HCEC 1CT (cell line): ENCODE measurements around the gene IGF2BP1.
"Not testable (repeated sequence)": the region's sequence is repeated elsewhere in the genome, so short reads cannot be mapped to it uniquely, and the experiment has no call there.

Experiments used
- DNase-seq: peaks from one replicate; pipeline ENCODE4 v3.0.0-alpha.2; 2017

Gene IGF2BP1

DNA sequence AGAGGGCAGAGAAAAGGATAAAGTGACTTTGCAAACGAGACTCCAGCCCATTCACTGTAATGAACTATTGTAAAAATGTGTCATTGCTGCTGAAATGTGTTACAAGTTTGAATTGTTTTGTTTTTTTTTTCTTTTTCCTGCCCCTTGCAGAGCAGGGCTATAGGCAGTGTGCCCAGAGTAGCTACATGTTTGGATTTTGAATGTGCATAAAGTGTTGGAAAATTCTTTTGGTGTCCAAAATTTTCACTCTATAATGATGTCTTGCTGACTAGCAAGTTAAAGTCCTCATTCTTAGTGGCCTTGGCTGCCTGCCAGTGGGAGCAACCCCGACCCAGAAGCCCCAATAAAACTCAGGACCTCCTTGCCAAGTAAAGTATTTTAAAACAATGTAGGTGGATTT is 66.5 kb downstream of the IGF2BP1 start:
- DNase-seq, result no peak

DNA sequence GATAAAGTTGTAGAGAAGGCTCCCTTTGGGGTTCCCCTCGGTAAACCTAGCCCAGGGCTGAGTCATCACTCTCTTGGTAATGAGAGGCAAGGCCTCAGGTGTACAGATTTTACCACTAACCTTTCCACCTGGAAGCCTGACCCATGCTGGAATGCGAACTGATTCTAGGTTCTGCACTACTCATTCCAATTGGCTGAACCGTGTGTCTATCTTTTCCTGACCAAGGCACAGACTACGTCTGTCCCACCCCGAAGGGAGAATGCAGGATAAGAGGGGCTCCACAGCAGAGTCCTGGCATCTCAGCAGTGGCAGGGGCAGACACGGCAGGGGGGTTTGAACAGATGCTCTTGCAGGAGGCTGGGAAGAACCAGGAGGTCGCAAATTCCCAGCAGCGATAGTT is 70.0 kb downstream of the IGF2BP1 start:
- DNase-seq, result no peak

DNA sequence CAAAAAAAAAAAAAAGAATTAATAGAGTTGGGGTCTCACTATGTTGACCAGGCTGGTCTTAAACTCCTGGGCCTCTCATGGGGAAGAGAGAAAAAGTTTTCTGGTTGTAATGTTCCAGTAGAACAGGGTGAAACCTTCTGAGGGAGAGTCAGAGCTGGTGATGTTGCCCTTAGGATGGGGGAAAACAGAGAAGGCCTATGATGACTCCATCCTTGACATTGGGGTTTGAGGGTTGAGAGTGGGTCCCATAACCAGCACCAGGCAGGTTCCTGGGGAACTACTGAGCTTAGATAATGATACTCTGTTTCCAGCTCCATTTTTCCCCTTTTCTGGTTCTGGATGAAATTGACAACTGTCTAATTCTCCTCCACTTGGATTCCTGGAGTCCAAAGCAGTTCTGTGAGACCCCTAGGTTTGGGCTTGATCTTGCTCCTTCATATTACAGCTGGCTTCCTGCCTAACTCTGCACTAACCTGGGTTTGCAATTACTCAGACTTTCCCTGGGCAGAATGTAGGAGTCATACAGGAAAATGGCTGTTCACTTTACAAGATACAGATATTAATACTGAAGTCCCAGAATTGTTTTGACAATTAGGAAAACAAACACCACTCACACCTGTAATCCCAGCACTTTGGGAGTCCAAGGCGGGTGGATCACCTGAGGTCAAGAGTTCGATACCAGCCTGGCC is 72.5 kb downstream of the IGF2BP1 start:
- no peak for DNase-seq

DNA sequence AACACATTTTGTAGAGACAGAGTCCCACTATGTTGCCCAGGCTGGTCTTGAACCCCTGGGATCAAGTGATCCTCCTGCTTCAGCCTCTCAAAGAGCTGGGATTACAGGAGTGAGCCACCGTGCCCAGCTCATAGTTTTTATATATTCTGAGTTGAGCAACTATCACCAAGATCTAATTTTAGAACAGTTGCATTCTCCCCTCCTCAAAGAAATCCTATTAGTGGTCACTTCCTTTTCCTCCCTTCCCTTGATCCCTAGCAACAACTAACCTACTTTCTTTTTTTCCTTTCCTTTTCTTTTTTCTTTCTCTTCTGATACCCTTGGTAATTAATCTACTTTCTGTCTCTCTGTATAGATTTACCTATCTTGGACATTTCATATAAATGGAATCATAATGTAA is 73.9 kb downstream of the IGF2BP1 start:
- peak; percentile 30 for DNase-seq

DNA sequence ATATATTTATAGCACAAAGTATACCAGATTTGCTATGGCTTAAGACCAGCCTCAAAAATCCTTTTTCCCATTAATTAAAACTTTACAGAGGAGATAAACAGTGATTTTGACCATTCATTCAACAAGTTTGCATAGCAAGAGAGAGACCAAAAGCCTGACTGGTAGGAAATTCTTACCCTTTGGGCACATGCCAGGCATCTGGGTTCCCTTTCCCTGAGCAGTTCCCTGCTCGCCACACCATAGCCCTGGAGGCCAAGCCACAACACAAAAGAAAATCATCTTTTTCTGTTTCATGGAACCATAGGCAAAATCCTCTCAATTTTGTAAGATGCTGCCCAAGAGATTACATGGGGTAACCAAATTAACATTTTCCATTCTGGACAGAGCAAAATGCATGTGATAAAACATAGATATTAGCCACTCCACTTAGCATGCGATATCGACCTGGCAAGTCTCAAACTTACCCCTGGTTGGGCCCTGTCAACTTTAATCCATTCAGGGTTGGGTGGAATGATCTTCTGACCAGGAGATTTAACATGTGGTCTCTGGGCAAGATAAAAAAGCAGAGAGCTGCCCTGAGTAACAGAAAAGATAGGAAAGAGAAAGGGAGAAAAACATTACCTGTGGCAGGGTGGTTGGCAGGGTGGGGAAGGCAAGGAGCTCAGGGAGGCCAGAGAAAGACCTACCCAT is 77.8 kb downstream of the IGF2BP1 start:
- no peak for DNase-seq

DNA sequence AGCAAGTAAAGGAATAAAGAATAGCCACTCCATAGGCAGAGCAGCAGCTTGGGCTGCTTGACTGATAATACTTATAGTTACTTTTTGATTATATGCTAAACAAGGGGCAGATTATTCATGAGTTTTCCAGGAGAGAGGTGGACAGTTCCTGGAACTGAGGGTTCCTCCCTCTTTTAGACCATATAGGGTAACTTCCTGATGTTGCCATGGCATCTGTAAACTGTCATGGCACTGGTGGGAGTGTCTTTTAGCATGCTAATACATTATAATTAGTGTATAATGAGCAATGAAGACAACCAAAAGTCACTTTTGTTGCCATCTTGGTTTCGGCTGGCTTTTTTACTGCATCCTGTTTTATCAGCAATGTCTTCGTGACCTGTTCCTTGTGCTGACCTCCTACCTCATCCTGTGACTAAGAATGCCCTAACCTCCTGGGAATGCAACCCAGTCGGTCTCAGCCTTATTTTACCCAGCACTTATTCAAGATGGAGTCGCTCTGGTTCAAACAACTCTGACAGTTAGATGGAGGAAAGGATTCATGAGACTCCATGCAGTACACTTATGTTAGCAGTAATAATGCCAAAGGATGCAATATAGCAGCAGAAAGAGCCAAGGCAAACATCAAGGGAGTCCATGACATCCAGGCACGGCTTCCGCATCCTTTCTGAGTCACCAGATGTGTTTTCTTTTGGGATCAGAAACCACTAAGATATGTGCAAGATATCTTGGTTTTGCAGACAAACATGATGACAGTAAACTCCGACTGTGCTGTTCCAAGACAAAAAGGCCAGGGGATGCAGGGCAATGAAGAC is 79.6 kb downstream of the IGF2BP1 start:
- peak; percentile 82 for DNase-seq

DNA sequence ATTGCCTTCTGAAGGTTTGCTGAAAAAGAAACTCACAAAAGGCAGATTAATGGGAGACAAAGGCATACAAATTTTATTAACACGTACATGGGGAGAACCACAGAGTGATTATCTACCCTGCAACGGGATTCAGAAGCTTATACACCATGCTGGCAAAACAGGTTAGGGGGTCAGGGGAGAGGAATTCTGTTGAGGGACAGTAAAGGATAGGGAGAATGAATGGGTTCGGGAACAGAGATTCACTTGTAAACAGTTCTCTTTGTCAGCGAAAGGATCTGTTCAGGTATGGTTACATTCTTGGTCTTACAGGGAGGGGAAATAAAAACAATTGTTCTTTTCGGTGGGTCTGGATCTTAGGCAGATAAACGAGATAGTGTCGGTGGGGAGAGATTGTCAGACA is 81.1 kb downstream of the IGF2BP1 start:
- no peak for DNase-seq

DNA sequence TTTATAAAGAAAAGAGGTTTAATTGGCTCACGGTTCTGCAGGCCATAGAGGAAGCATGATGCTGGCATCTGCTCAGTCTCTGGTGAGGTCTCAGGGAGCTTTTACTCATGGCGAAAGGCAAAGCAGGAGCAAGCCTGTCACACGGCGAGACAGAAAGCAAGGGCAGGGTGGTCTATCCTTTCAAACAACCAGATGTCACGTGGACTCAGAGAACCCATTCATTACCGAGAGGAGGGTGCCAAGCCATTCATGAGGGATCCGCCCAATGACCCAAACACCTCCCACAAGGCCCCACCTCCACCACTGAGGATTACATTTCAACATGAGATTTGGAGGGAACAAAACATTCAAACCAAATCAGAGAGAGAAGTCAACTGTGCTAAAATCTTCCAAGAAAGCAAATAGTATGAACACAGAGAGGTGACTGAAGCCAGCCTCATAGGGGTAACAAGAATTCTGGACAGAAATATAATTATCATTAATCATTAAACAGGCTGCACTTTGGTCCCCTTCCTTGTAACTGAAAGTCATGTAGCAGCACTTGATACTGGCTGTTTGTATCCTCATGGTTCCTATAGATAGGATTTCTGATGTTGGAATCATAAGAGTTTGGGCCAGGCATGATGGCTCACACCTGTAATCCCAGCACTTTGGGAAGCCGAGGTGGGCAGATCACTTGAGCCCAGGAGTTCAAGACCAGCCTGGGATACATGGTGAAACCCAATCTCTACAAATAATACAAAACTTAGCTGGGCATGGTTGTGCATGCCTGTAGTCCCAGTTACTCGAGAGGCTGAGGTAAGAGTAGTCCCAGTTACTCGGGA is 82.9 kb downstream of the IGF2BP1 start:
- no peak for DNase-seq

DNA sequence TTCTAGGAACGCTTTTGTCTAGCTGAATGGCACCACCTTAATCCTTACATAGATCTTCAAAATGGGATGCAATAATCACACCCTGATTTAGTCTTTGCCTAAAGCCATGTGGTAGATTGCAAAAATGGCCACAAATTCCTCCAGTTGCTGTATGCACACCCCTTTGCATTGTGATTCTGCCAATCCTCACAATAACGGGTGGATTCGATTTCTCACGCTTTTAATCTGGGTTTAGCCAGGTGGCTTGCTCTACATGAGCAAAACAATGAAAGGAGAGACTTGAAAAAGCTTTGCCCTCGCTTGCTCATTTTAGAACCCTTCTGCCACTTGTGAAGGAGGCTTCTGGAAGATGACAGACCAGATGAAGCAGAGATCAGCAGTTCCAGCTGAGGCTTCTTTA is 85.0 kb downstream of the IGF2BP1 start:
- no peak for DNase-seq

DNA sequence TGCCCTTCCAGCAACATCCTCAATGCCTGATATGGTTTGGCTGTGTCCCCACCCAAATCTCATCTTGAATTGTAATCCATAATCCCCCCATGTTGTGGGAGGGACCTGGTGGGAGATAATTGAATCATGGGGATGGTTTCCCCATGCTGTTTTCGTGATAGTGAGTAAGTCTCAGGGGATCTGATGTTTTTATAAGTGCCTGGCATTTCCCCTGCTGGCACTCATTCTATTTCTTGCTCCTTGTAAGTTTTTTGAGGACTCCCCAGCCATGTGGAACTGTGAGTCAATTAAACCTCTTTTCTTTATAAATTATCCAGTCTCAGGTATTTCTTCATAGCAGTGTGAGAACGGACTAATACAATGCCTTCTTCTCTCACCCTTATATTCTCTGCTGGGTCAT is 87.9 kb downstream of the IGF2BP1 start:
- DNase-seq, result not testable (repeated sequence)

DNA sequence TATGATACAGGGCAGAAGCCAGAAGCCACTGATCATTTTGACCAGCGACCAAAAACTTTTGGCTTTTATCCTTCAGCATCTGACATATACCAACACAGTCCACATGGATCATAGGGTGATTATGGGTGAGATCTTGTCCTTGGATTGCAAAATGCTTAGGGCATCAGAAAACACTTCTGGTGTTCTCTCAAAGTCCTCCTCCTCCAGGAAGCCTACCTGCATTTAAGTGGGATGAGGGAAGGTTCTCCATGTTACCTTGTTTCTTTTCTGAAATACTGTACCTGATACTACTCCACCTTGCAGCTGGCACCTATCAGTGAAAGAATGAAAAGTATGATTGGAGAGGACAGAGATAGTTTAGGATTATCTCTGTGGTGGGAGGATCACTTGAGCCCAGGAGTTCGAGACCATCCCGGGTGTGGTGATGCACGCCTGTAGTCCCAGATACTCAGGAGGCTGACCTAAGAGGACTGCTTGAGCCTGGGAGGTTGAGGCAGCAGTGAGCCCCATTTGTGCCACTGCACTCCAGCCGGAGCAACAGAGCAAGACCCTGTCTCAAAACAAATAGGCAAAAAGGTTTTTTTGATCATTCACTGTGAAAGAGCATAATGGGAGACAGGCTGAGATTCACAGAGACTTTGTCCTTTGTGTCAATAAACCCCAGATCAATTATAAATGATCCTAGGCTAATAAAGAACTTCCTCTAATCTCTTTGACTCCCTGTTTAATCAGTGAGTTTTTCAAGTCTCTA is 88.6 kb downstream of the IGF2BP1 start:
- DNase-seq, result no peak

DNA sequence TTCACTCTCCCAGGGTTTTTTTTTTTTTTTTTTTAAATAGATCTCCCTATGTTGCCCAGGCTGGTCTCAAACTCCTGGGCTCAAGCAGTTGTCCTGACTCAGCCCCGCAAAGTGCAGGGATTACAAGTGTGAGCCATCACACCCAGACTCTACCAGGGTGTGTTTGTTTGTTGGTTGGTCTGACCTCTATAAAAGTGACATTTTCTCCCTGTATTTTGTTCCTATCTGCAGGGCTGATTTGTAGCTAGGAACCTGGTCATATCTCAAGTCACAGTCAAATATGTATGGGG is 89.1 kb downstream of the IGF2BP1 start:
- no peak for DNase-seq

DNA sequence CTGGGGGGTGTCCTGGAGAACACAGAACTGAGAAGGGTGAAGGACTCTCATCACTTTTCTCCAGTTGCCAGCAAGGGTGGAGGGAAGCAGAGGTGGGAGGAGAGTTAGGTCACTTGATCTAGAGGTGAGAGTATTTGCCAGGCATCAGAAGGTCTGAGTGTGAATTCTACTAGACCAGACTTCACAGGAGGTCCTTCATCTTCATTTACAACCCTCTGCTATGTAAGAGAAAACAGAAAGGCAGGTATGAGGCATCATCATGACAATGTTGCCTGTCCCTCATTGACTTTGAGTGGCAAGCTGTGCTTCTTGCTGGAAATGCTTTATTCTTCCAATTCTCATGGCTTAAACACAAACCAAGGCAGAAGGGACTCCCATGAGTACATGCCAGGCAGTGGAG is 89.5 kb downstream of the IGF2BP1 start:
- DNase-seq, result no peak

DNA sequence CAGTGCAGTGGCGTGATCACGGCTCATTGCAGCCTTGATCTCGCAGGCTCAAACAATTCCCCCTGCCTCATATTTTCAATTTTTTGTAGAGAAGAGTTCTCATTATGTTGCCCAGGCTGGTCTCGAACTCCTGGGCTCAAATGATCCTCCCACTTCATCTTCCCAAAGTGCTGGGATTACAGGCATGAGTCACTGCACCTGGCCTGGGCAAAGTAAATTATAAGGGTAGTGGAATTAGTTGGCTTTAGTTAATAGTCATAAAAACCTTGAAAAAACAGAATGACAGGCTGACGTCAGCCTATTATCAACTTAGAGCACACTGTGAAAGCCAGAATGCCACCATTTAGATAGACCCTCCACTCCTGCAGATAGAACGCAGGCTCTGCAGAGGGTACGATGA is 91.9 kb downstream of the IGF2BP1 start:
- DNase-seq, result no peak

DNA sequence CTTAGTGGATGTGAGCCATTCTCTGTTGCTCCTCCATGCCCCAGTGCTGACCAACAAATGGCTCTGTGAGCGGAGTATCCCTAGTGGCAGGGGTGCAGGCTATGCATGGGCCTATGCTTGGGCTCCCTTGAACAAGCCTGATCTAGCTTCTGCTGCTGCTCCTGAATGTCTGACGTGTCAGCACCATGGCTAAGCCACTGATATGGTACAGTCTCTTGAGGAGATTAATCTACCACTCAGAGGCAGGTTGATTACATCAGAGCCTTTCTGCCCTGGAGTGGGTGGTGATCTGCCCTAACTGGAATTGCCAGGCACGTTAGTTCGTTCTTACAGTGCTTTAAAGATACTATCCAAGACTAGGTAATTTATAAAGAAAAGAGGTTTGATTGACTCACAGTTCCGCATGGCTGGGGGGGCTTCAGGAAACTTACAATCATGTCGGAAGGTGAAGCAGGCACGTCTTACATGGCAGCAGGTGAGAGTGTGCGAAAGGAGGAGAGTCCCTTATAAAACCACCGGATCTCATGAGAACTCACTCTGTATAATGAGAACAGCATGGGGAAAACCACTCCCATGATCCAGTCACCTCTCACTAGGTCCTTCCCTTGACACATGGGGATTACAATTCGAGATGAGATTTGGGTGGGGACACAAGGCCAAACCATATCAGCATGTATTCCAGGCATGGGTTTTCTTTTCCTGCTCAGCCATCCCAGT is 93.9 kb downstream of the IGF2BP1 start:
- no peak for DNase-seq

DNA sequence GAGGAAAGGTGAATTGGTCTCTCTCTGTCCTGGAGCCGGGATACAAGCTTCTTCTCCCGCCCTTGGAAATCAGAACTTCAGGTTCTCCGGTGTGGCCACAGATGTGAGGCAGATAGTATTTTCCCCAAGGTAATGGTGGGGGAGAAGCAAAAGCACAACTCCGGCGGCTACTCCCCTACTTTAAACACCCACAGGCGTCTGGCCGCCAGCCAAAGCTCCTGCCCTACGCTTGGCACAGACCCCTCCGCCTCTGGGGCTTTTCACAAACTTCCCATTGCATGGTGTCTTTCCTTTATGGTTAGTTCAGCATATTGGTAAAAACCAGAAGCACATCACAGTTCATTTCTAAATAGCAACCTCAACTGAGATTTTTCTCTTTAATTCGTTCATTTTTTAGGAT is 95.9 kb downstream of the IGF2BP1 start:
- no peak for DNase-seq

DNA sequence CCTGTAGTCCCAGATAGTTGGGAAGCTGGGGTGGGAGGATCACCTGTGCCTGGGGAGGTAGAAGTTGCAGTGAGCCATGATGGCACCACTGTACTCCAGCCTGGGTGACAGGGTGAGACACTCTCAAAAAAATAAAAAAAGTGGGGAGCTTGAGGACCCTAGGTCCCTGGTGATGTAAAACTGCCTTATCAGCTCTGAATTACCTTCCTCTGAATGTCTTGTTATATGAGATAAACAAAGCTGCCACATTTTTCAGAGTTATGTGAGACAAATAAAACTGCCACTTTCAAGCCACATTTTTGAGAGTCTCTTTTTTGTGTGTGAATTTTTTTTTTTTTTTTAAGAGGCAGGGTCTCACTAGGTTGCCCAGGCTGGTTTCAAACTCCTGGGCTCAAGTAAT is 103.4 kb downstream of the IGF2BP1 start:
- no peak for DNase-seq

DNA sequence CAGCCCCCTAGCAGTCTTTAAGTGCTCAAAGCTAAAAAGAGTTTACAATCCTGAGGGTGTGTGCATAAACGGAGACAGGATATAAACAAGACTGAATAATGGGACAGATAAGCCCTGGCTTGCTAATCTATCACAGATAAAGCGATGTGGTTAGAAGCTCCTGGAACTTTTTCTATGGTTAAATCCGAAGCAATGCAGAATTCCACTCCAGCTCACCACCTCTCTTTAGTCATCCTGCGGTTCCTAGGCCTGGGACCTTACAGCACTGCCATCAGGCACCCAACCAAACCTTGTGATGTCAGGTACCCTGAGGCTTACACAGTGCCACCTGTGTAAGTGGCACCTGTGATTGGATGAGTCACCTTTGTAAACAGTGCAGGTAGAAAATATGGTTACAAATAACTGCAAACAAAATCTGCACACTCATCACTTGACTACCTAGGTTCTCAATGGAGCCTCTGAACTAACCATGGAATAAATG is 103.9 kb downstream of the IGF2BP1 start:
- DNase-seq, result peak; percentile 62

DNA sequence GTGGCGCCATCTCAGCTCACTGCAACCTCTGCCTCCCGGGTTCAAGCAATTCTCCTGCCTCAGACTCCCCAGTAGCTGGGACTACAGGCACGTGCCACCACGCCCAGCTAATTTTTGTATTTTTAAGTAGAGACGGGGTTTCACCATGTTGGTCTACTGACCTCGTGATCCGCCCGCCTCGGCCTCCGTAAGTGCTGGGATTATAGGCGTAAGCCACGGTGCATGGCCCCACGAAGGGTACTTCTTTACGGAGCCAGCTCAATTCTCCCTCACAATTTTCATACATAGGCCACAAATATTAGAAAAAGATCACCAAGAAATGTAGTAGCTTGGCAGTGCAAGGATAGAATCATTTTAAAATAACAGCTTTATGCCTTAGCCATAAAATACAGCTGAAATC is 106.2 kb downstream of the IGF2BP1 start:
- DNase-seq, result not testable (repeated sequence)

DNA sequence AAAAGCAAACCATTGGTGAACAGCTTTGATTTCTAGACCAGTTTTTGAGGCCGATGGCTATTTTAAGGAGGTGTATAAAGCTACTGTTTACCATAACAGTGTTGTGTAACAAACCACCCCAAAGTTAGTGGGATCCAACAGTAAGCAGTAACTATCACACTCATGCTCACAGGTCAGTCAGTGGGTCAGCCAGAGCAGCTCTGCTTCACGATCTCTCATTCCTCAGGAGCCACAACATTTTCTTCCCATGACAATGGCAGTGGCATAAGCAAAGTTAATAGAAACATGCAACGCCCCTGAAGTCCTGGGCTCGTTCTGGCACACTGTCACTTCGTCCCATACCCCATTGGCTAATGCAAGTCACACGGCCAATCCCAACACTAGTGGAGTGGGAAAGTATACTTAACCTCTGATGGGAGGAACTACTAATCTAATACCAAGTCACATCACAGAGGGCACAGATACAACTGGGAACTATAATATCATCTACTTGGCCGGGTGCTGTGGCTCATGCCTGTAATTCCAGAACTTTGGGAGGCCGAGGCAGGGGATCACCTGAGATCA is 107.4 kb downstream of the IGF2BP1 start:
- DNase-seq, result peak; percentile 75
